Activated CD4-positive, alpha-beta T cell treated with anti-CD3 and anti-CD28 coated beads, Interleukin-2, amount 50 U/mL, for 24 hours (primary cell): ENCODE measurements around the gene DBX1.
"Not testable (repeated sequence)": the region's sequence is repeated elsewhere in the genome, so short reads cannot be mapped to it uniquely, and the experiment has no call there.

ENCODE experiments used
- DNase-seq, 2 donors: peaks; one replicate each; pipeline ENCODE4 v3.0.0-alpha.2; 2020; ENCODE audit warnings: low read depth in 1 of 2, low spot score in 1 of 2

Gene DBX1

GRCh38 chr11:20160425-20161229 lies at the start of gene DBX1:
DBX1 (minus strand) TSS chr11:20160475; CDS start chr11:20160324, 151 bp downstream.
- DNase-seq = no peak

- no peak for DNase-seq
These were observed 48.4 kb upstream of the DBX1 start for GRCh38 chr11:20208622-20209111.

- DNase-seq = no peak
These were observed 47.7 kb upstream of the DBX1 start for GRCh38 chr11:20207781-20208621.

GRCh38 chr11:20205807-20206206 lies 45.5 kb upstream of the DBX1 start:
- DNase-seq = no peak

- no peak for DNase-seq
These were observed 44.4 kb upstream of the DBX1 start for GRCh38 chr11:20204681-20205080.

GRCh38 chr11:20203831-20204230 lies 43.6 kb upstream of the DBX1 start:
- DNase-seq = no peak

GRCh38 chr11:20201231-20201630 lies 41.0 kb upstream of the DBX1 start:
- DNase-seq = no peak

GRCh38 chr11:20200331-20200955 lies 40.2 kb upstream of the DBX1 start:
- not testable (repeated sequence) for DNase-seq

- no peak for DNase-seq
These were observed 37.6 kb upstream of the DBX1 start for GRCh38 chr11:20197881-20198280.

- DNase-seq = no peak
These were observed 34.2 kb upstream of the DBX1 start for GRCh38 chr11:20194470-20194869.

GRCh38 chr11:20193307-20193706 lies 33.0 kb upstream of the DBX1 start:
- DNase-seq = no peak

- no peak for DNase-seq
These were observed 32.4 kb upstream of the DBX1 start for GRCh38 chr11:20192641-20193040.

- no peak for DNase-seq
These were observed 31.9 kb upstream of the DBX1 start for GRCh38 chr11:20192151-20192550.

GRCh38 chr11:20178976-20179375 lies 18.7 kb upstream of the DBX1 start:
- DNase-seq = no peak

- no peak for DNase-seq
These were observed 16.9 kb upstream of the DBX1 start for GRCh38 chr11:20177136-20177535.

- DNase-seq = no peak
These were observed 12.6 kb upstream of the DBX1 start for GRCh38 chr11:20172721-20173447.

GRCh38 chr11:20163783-20164481 lies 3.7 kb upstream of the DBX1 start:
- DNase-seq = no peak

GRCh38 chr11:20162824-20163782 lies 2.8 kb upstream of the DBX1 start:
- DNase-seq = no peak
